Right ventricle myocardium superior (tissue), 1 donor: ENCODE measurements around the gene PKD2. TPM values are rescaled to one million over a fixed set of nuclear protein-coding genes. Genes with fewer than 3 reads are reported as not detected.

Experiments used
- ATAC-seq: fragments of 200-7000 bp; cut with Tn5 transposase; one replicate; pipeline ENCODE4 v1.9.1; 2020; ENCODE audit warnings: mild to moderate bottlenecking; ENCODE audit not compliant: poor library complexity
- DNase-seq: peaks from one replicate; pipeline ENCODE4 v3.0.0-alpha.2; 2020
- intact Hi-C: fragments of 100-400 bp; cut with DNase I; formaldehyde crosslinking; loops from one replicate; pipeline ENCODE4 v1.11.2; 2022
- long read RNA-seq: library from polyadenylated mRNA; unstranded; transcript quantifications from one replicate; pipeline ENCODE4 v2.0.0, GENCODE V29; 2021
- total RNA-seq: library from RNA; stranded (reverse); fragmentation: NEBNext Ultra II Directional; extraction: Animal tissue kit (Norgen Biotek cat#: 25700); gene quantifications from one replicate; pipeline ENCODE4 v1.2.1, GENCODE V29; 2021
- donor health status: DM: no; HTN: yes; CAD: no; lungs with severe emphysema.

PKD2 gene
- total RNA-seq, result 11.6 TPM
- long read RNA-seq, full-length matches to known transcripts, result 8 of 13 reads
- long read RNA-seq, partial matches to known transcripts, result 0 of 13 reads
- long read RNA-seq, other reads (novel, unspliced or antisense), result 5 of 13 reads

DNA sequence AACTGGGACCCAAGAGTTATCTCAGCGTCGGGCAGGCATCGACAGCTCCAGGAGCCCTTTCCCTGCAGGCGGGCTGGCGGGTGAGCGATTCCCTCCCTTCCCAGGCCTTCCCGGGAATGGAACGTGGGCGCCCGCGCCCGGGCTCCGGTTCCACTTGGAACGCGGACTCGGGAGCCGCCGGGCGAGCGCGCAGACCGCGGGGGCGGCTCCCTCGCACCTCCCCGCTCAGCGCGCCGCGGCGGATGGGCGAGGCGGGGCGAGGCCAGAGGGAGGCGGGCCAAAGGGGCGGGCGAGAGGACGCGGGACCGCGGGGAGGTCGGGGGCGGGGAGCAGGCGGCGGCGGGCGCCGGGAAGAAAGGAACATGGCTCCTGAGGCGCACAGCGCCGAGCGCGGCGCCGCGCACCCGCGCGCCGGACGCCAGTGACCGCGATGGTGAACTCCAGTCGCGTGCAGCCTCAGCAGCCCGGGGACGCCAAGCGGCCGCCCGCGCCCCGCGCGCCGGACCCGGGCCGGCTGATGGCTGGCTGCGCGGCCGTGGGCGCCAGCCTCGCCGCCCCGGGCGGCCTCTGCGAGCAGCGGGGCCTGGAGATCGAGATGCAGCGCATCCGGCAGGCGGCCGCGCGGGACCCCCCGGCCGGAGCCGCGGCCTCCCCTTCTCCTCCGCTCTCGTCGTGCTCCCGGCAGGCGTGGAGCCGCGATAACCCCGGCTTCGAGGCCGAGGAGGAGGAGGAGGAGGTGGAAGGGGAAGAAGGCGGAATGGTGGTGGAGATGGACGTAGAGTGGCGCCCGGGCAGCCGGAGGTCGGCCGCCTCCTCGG lies at the start of gene PKD2:
Gene PKD2 (plus strand): TSS at position 332 of the 818 bp plus-strand sequence. CDS start 99 bp downstream, at position 431.
- peak; percentile 92 for DNase-seq
- intact Hi-C loops, result no loop called here
- peak; percentile 98 for ATAC-seq

DNA sequence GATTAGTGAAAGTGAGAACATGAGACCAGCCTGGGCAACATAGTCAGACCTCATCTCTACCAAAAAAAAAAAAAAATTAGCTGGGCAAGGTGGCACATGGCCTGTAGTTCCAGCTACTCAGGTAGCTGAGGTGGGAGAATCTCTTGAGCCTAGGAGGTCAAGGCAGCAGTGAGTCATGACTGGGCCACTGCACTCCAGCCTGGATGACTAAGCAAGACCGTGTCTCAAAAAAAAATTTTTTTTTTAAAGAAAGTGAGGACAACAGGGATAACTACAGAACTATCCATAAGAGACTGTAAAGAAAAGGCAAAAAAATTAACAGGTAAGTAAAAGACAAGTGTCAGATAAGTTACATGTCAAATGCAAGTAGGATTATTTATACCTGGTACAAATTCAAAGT lies 45.4 kb upstream of the PKD2 start:
- ATAC-seq (no peak), DNase-seq (no peak)
- intact Hi-C loops, result no loop called here

DNA sequence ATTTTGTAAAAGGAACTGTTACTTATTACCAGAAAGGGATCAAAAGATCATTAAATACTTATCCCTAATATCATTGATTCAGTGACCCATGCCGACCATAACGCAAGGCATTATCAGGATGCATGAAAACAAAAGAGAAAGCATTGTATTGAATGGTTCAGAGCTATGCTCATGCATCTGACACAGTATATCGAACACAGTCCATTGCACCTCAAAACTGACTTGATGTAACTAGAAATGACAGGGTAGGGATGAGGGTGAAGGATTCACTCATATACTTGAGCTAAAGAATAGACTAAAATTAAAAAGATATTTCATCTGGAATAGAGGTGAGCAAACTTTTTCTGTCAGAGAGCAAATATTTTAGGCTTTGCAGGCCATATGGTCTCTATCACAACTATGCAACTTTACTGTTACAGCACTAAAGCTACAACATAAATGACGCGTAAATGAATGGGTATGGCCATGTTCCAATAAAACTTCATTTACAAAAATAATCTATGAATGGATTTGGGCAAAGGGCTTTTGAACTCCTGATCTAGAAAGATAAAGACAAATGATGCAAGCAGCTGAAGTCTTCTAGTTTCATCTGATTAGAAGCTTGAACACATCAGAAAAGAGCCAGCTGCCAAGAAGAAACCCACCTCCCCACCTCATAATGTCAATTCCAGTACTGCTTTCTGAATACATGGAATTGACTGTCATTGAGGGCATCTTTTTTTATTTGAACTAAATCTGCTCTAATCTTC lies 44.9 kb upstream of the PKD2 start:
- ATAC-seq (no peak), DNase-seq (no peak)
- intact Hi-C loops, result no loop called here

DNA sequence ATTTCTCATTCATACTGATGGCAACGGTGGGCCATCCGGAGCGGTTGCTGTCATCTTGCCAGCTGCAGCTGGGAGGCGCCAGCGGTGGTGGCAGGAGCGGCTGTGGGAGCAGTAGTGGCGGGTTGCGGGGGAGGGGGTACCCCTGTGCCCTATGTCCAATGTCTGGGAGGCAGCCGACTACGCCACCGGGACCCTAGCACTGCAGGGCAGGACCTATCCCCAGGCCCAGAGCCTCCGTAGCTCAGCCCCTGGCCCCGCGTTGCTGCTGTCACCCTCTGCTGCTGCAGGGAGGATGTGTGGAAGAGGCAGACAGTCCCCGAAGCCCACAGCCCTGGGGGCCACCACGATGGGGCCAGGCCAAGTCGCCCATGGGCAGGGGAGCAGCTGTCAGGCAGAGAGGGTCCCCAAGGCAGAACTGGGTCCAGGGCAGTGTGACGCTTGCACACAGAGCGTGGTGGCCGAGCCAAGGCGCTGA lies 41.9 kb upstream of the PKD2 start:
- intact Hi-C loops, result no loop called here
- ATAC-seq (no peak), DNase-seq (no peak)

DNA sequence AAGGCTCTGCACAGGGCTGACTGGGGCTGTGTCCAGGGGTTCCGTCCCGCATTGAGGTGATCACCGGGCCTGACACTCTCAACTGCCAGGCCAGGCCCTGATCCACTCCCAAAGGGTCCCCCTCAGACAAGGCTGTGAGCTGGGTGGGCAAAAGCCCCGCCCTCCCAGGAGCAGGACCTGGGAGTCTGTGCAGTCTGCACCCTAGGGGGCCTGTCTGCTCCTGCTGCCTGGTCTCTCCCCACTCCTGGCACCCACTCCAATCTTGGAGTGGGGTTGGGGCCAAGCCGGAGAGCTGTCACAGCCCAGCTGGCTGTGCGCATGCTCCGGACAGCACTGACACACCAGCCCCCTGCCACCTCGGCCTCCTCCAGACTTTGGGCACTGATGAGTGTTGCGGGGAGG lies 41.3 kb upstream of the PKD2 start:
- ATAC-seq (no peak), DNase-seq (no peak)
- intact Hi-C loops, result no loop called here

DNA sequence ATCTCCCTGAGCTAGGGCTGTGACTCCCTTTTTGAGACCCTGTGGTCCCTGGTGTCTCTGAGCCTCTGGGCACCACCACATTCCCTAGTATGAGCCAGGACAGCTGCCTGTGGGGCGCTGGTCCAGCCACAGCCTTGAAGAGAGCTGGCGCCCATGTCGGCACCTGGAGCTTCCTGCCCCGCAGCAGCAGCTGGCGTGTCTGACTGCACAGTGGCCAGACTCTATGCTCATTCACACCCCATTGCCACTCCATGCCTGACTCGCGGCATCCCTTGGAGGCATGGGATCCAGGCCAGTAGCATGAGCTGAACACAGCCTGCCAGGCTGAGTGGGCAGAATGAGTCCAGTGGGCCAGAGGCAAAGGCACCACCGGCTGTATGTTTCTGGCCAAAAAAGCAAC lies 40.2 kb upstream of the PKD2 start:
- ATAC-seq (no peak), DNase-seq (no peak)
- intact Hi-C loops, result no loop called here

DNA sequence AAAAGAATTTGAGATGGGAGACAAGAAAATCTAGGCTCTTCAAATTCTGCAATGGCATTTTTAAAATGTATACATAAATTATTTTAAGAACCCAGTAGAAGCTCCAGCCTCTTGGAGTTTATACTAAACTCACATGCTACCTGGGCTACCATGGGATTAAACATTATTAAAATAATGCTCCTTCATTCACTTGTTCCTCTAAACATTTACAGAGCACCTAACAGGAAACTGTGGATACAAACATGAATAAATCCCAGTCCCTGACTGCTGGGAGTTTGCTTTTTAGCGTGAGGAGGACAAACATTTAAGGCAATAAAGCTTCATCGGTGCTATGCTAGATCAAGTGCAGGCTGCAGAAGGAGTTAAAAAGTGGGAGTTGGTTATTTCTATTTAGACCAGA lies 37.3 kb upstream of the PKD2 start:
- ATAC-seq (no peak), DNase-seq (no peak)
- intact Hi-C loops, result loop anchor here (10.0 kb wide), 2 partner anchors 295 to 595 kb away; no protein-coding TSS in a partner anchor

DNA sequence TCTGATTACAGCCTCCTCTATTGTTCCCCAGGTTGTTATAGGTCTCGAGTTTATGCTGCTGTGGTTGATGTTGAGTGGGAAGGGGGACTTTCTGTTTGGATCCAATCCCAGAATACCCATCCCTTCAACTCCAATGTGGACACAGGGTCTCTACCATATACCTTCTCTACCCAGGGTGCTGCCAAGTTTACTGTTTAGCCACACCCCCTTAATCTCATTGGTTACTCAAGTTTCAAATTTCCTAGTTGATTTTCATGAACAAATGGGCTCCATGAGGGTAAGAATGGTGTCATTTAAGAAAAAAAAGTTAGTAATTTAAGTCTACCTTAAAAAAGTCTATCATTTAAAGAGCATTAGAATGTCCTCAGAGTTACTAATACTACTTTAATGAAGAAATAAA lies 35.6 kb upstream of the PKD2 start:
- DNase-seq (no peak), ATAC-seq (no peak)
- intact Hi-C loops, result loop anchor here (2.0 to 10.0 kb wide), 3 partner anchors 119 to 597 kb away; no protein-coding TSS in a partner anchor

DNA sequence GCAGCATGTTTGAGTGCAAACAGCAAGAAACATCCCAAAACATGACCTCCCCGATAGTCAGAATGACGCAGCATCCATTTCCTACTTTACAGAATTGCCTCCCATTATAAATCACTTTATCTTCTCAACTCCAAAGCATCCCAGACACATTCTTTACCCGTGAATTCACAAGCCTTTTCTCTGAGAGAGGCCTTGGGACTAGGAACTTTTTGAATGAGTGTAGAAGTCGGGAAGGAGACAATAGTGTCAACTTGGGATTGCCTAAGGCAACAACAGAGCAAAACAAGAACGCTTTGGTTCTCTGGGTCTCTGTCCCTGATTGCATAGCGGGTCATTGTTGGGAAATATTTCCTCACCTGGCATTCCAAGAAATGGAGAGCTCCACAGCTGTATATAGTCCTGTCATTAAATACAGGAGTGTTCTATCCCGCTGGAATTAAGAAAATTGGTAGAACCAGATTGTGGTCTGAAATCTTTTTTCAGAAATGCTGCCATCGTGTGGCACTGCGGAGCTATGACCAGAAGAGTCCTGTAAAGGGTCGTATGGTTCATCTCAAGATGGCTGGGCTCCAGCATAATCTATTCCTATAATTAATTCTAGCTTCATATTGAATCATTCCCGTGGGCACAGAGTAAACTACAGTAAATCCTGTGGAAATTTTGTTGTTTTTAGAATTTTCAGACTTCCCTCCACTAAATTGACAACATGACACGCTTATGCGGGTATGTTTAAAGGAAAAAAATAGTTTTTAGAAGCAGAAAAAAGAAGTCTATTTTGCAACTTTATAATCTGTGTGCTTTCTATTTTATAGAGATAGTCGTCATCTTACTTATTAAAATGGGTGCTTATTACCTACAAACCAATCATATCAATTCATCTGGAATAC lies 33.9 kb upstream of the PKD2 start:
- intact Hi-C loops, result loop anchor here (2.0 to 10.0 kb wide), 3 partner anchors 121 to 599 kb away; no protein-coding TSS in a partner anchor
- DNase-seq (peak; percentile 62), ATAC-seq (peak; percentile 88)

DNA sequence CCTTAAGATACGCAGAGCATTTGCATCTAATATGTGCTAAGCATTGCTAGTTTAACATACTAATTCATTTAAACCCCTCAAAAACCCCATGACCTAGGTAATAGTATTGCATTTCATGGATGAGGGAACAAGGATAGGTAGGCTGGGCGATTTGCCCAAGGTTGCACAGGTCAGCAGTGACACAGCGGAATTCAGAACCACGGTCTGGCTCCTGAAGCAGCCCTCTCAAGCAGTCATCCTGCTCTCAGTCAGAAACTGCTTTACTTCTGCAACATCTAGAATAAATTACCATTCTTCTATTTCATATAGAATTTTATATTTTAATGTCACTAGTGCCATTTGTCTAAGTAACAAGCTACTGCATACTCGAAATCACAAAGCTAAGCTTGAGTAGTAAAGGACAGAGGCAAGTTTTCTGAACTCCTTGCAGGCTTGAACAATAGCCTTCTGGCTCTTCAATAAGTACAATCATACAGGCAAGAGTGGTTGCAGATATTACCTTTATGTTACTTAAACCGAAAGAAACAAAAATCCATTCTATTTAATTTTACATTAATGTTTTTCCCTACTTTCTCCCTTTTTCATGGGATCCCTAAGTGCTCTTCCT lies 32.5 kb upstream of the PKD2 start:
- DNase-seq (no peak), ATAC-seq (peak; percentile 38)
- intact Hi-C loops, result loop anchor here (10.0 kb wide), 2 partner anchors 300 to 600 kb away; no protein-coding TSS in a partner anchor

DNA sequence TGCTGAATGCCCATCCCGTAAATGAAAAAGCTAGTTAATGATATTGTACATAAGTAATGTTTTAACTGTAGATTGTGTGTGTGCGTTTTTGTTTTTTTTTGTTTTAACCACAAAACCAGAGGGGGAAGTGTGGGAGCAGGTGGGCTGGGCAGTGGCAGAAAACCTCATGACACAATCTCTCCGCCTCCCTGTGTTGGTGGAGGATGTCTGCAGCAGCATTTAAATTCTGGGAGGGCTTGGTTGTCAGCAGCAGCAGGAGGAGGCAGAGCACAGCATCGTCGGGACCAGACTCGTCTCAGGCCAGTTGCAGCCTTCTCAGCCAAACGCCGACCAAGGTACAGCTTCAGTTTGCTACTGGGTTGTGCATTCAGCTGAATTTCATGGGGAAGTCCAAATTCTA lies 32.0 kb upstream of the PKD2 start, which contains the start of gene SPP1:
Gene SPP1 (plus strand): TSS at position 249 of the 400 bp plus-strand sequence. CDS start 1,182 bp downstream, outside the sequence.
- ATAC-seq (no peak), DNase-seq (no peak)
- intact Hi-C loops, result loop anchor here (10.0 kb wide), 2 partner anchors 301 to 601 kb away; no protein-coding TSS in a partner anchor

DNA sequence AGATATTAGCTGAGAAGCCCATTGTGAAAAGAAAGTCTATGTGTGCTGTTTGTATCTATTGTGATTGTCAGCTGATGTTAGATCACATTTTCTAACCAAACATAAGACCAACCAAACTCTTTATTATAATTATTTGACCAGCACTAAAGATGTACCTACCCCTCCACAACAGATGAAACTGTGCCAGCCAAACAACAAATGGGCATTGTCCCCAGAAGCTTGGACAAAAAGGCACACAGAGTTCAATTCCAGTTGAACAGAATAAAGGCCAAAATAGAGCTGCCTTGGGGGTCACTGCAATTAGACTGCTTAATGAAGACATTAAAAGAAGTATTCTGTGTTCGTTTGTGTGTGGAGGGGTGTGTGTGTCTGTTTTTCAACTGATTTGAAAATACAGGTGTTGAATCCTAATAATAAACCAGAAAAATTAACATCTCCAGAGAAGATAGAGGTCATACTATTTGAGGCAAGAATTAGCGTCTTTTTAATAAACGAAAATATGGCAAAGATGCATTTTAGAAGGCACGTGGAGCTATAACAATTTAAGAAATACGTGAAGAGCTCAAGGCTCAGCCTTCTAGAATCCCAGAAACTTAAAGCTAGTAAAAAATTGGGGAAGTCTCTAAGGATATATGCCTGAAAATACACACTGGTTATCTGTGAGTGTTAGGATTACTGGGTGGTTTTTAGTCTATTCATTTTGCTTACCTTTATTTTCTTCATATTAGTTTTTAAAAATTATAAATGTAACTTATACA lies 29.7 kb upstream of the PKD2 start:
- no peak for DNase-seq
- no peak for ATAC-seq
- intact Hi-C loops, result loop anchor here (10.0 kb wide), 2 partner anchors 303 to 603 kb away; no protein-coding TSS in a partner anchor

DNA sequence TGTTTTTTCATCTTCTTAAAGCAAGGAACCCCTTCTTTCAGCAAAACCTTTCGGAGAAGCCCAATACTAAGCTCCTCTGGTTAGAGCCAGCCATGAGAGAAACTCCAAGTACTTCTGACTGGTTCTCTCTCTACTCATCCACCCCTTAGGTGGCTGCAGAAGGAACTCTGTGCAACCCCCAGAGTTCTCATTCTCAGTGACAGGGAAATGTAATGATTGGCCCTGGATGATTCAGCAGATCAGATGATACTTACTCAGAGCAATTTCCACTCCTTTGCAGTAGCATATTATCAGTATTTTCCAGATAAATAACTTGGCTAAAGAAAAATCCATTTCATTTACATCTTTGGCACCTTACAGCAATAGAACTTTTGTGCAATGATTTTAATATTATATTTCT lies 28.8 kb upstream of the PKD2 start:
- ATAC-seq (no peak), DNase-seq (no peak)
- intact Hi-C loops, result loop anchor here (10.0 kb wide), 2 partner anchors 304 to 604 kb away; no protein-coding TSS in a partner anchor

DNA sequence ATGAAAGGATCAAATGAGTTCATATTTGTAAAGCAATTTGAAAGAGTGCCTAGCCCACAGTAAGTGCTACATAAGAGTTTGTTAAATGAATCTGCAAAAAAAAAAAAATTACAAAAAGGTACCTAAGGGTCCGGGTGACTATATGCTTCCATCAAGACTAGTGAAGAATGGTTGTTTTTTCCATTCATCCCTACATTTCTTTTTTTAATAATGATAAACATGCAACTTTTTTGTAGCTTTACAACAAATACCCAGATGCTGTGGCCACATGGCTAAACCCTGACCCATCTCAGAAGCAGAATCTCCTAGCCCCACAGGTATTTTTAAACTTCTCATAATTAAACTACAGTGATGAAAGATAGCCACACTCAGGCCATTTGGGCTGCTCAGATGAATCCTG lies 27.6 kb upstream of the PKD2 start:
- ATAC-seq (no peak), DNase-seq (no peak)
- intact Hi-C loops, result loop anchor here (10.0 kb wide), 2 partner anchors 305 to 605 kb away; no protein-coding TSS in a partner anchor

DNA sequence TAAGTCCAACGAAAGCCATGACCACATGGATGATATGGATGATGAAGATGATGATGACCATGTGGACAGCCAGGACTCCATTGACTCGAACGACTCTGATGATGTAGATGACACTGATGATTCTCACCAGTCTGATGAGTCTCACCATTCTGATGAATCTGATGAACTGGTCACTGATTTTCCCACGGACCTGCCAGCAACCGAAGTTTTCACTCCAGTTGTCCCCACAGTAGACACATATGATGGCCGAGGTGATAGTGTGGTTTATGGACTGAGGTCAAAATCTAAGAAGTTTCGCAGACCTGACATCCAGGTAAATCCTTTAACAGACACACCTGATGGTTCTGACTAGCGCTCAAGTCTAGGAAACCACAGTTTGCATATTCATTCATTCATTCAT lies 25.9 kb upstream of the PKD2 start:
- intact Hi-C loops, result no loop called here
- ATAC-seq (no peak), DNase-seq (no peak)

DNA sequence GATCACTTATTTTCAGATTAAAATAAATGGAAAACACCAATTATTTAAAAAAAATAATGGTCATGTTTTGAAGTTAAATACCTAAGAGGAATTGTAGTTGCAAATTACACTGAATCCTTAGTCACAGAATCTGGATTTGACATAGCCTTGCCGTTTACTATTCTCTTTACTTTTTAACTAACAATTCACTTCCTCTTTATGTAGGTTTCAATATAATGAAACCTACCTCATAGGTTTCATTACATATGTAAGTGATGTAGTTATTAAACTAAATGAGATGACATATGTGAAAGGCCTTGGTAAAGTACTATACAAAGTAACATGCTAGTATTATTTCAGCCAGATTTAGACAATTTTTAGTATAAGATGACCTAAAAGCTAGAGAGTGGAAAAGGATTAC lies 25.4 kb upstream of the PKD2 start:
- intact Hi-C loops, result no loop called here
- ATAC-seq, result no peak
- no peak for DNase-seq

DNA sequence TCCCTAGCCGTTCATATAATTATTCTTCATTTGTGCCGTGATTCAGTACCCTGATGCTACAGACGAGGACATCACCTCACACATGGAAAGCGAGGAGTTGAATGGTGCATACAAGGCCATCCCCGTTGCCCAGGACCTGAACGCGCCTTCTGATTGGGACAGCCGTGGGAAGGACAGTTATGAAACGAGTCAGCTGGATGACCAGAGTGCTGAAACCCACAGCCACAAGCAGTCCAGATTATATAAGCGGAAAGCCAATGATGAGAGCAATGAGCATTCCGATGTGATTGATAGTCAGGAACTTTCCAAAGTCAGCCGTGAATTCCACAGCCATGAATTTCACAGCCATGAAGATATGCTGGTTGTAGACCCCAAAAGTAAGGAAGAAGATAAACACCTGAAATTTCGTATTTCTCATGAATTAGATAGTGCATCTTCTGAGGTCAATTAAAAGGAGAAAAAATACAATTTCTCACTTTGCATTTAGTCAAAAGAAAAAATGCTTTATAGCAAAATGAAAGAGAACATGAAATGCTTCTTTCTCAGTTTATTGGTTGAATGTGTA lies 24.9 kb upstream of the PKD2 start:
- intact Hi-C loops, result no loop called here
- ATAC-seq (no peak), DNase-seq (no peak)
